ENCODE results near the gene ELOVL7. TPM values are rescaled to one million over a fixed set of nuclear protein-coding genes. Genes with fewer than 3 reads are reported as not detected.

The ELOVL7 gene
- total RNA-seq, 1 experiment from 2014 or later, result 2.9 TPM

- Histone ChIP-seq H3K4me3 (ENCODE audit: low read depth in 2 of 2, low read length in 2 of 2) (no peak overlapping the region), H3K9me3 (ENCODE audit: control insufficient read depth, insufficient read depth, low read depth, low read length) (no peaks in the 10 kb centered on the region), H3K27ac (ENCODE audit: low read length) (no peak overlapping the region), H3K4me1 (ENCODE audit: control insufficient read depth, insufficient read depth, low read length) (no peaks in the 10 kb centered on the region), H3K27me3 (ENCODE audit: control insufficient read depth, insufficient read depth, low read length) (0 out of 2 replicates have a peak, but pooled peaks cover 2% of the 10 kb centered on the region), H3K36me3 (ENCODE audit: control insufficient read depth, insufficient read depth, low read length) (no peaks in the 10 kb centered on the region)
- TF ChIP-seq, protein P1, sequence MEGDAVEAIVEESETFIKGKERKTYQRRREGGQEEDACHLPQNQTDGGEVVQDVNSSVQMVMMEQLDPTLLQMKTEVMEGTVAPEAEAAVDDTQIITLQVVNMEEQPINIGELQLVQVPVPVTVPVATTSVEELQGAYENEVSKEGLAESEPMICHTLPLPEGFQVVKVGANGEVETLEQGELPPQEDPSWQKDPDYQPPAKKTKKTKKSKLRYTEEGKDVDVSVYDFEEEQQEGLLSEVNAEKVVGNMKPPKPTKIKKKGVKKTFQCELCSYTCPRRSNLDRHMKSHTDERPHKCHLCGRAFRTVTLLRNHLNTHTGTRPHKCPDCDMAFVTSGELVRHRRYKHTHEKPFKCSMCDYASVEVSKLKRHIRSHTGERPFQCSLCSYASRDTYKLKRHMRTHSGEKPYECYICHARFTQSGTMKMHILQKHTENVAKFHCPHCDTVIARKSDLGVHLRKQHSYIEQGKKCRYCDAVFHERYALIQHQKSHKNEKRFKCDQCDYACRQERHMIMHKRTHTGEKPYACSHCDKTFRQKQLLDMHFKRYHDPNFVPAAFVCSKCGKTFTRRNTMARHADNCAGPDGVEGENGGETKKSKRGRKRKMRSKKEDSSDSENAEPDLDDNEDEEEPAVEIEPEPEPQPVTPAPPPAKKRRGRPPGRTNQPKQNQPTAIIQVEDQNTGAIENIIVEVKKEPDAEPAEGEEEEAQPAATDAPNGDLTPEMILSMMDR (IDR thresholded peaks at IDR 0.05), result no peak
- no peak for TF ChIP-seq POLR2AphosphoS5 (IDR thresholded peaks at IDR 0.05; ENCODE audit: low read depth, low read length)
- in situ Hi-C loops (cut with HindIII; ENCODE audit: low pct_unique_long_range_greater_than_20kb, low sequenced_read_pairs) (no loop called here), intact Hi-C loops (cut with micrococcal nuclease; ENCODE audit: unreplicated experiment) (no loop called here)
- BruUV-seq (replicated peaks), result no TSS peak
- CTCF ChIA-PET, result no interaction called here
- POLR2A ChIA-PET, result no interaction called here
- no peak for ATAC-seq
- no peak for DNase-seq (ENCODE audit: low read depth, low spot score)
Measured at GRCh38 chr5:60789551-60789950, 54.5 kb downstream of the ELOVL7 start.

DNA sequence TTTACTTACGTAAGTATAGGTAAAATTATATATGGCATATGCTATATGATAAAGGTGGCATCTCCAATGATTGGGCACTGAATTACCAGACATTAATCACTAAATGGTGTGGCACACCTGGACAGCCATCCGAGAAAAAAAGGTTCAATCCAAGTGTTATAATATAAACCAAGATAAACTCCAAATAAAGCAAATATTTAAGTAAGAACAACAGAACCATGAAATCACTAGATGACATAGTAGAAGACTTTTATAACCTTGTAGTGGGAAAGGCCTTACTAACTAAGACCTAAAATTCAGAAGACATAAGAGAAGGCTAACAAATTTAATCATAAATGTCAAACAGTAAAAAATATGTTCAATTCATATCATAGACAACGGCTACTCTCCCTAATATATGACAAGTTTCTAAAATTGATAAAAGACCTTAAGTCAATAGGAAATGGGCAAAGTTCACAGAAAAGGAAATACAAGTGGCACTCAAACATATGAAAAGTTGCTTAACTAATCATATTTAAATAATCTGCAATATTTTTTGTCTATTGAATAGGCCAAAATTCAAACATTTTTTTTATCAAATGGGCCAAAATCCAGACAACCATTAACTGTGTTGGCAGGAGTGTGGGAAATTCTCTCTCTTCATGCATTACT lies 55.1 kb downstream of the ELOVL7 start:
- TF ChIP-seq SIN3A (IDR thresholded peaks at IDR 0.05; ENCODE audit: borderline replicate concordance, insufficient read depth, low read depth, low read length) (no peak), TCF7L2 (IDR thresholded peaks at IDR 0.05; ENCODE audit: low read depth, low read length) (no peak), POLR2AphosphoS5 (IDR thresholded peaks at IDR 0.05; ENCODE audit: low read depth, low read length) (no peak)
- TF ChIP-seq, protein P2, sequence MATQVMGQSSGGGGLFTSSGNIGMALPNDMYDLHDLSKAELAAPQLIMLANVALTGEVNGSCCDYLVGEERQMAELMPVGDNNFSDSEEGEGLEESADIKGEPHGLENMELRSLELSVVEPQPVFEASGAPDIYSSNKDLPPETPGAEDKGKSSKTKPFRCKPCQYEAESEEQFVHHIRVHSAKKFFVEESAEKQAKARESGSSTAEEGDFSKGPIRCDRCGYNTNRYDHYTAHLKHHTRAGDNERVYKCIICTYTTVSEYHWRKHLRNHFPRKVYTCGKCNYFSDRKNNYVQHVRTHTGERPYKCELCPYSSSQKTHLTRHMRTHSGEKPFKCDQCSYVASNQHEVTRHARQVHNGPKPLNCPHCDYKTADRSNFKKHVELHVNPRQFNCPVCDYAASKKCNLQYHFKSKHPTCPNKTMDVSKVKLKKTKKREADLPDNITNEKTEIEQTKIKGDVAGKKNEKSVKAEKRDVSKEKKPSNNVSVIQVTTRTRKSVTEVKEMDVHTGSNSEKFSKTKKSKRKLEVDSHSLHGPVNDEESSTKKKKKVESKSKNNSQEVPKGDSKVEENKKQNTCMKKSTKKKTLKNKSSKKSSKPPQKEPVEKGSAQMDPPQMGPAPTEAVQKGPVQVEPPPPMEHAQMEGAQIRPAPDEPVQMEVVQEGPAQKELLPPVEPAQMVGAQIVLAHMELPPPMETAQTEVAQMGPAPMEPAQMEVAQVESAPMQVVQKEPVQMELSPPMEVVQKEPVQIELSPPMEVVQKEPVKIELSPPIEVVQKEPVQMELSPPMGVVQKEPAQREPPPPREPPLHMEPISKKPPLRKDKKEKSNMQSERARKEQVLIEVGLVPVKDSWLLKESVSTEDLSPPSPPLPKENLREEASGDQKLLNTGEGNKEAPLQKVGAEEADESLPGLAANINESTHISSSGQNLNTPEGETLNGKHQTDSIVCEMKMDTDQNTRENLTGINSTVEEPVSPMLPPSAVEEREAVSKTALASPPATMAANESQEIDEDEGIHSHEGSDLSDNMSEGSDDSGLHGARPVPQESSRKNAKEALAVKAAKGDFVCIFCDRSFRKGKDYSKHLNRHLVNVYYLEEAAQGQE (IDR thresholded peaks at IDR 0.05; ENCODE audit: insufficient read depth in 1 of 2, low read depth in 2 of 2, low read length in 1 of 2), result no peak
- TF ChIP-seq, protein P1 (IDR thresholded peaks at IDR 0.05), result no peak
- intact Hi-C loops (cut with micrococcal nuclease; ENCODE audit: unreplicated experiment), result no loop called here
- no peak for DNase-seq (ENCODE audit: low read depth, low spot score)
- Histone ChIP-seq H3K9me3 (ENCODE audit: control insufficient read depth, insufficient read depth, low read depth, low read length) (no peaks in the 10 kb centered on the region), H3K27me3 (ENCODE audit: control insufficient read depth, insufficient read depth, low read length) (0 out of 2 replicates have a peak, but pooled peaks cover 2% of the 10 kb centered on the region), H3K4me1 (ENCODE audit: control insufficient read depth, insufficient read depth, low read length) (no peaks in the 10 kb centered on the region), H3K4me3 (ENCODE audit: low read depth in 2 of 2, low read length in 2 of 2) (no peak overlapping the region), H3K27ac (ENCODE audit: low read length) (no peak overlapping the region), H3K36me3 (ENCODE audit: control insufficient read depth, insufficient read depth, low read length) (no peaks in the 10 kb centered on the region)
- no peak for ATAC-seq
- BruUV-seq (replicated peaks), result no TSS peak
- in situ Hi-C loops (cut with HindIII; ENCODE audit: low pct_unique_long_range_greater_than_20kb, low sequenced_read_pairs), result no loop called here
- ChIA-PET POLR2A (no interaction called here), CTCF (no interaction called here)
